NCI-H226 (cell line): ENCODE measurements around the gene UBE2L5.
"Not testable (repeated sequence)": the region's sequence is repeated elsewhere in the genome, so short reads cannot be mapped to it uniquely, and the experiment has no call there.

ENCODE experiments used
- DNase-seq: peaks from one replicate; pipeline ENCODE4 v3.0.0-alpha.2; 2015

Gene UBE2L5

DNA sequence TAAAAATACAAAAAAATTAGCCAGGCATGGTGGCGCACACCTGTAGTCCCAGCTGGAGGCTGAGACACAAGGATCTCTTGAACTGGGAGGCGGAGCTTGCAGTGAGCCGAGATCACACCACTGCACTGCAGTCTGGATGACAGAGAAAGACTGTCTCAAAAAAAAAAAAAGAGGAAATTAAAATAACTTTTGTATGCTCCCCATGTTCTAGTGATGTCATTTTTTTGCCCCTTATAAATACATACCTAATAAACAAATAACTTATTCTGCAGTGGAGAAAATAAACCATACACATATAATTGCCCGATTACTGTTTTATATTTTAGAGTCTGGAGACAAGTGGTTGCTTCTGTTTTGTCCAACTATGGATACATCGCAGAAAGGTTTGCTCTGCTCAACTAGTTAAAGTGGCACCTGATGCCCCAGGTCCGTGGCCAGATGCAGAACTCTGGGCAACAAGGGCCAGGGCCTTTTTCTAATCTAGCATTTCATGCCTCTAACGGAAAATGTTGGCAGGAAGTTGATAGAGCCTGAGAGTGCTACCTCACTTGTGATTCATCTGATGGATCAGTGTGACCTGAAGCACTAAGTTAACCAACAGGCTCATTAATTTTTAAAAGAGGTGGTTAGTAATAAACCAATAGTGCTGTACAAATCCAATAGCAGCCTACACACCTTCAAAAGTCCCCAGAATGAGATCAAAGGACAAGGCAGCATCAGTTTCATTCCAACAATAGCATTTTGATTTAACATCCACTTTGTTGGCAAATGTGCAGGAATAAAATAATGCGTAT lies 18.8 kb downstream of the UBE2L5 start:
- no peak for DNase-seq

DNA sequence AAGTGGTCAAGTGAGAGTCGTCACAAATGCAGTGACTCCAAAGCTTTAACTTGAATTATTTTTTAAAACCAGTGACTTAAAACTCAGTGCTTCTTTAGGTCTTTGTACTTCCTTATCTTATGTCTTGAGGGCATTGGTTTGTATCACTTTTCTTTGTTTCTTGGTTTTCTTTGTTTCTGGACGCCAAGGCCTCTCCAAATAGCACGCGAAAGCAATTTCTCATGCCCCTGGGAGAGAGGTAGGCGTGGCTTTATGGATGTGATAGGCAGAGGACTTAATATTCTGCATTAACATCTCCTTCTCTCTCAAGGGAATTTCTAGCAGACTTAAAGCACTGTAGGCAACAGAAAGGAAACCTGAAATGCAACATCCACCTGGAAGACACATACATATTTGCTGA lies 20.6 kb downstream of the UBE2L5 start:
- no peak for DNase-seq

GRCh38 chr13:30443491-30443890 lies 21.2 kb downstream of the UBE2L5 start:
- not testable (repeated sequence) for DNase-seq

GRCh38 chr13:30443957-30444404 lies 21.7 kb downstream of the UBE2L5 start:
- DNase-seq, result no peak

DNA sequence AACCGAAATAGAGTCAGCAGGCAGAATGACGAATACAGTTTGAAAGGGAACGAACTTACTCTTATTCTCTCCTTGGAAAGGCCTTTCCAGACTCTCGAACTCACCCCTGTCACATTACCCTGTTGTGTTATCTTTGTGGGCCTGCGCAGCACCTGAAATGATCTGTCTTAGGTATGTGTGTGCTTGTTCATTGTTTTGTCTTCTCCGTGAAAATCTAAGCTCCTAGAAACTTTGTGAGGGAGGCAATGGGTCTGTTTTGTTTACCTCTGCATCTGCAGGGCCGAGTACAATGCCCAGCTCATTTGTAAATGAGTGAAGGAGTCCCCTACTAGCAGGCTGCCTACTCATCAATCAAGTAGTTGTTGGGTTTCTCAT lies 23.8 kb downstream of the UBE2L5 start:
- no peak for DNase-seq

DNA sequence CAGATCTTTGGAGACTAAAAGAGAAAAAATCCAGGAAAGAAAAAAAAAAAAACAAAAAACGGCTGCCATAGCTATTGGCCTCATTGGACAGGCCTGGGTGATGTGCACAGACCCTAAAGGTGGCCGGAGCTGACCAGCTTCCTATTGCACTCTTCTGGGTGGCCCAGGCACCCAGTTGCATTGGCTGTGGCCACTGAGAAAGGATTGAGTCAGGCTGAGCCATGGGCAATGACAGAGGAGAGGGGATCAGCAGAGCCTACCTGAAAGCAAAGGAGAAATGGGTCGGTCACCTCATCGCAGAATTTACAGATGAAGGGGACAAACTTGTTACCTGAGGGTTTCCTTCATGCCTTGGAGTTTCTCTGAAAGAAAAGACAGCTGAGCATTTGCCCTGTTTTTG lies 26.1 kb downstream of the UBE2L5 start:
- no peak for DNase-seq

- no peak for DNase-seq
Observed at GRCh38 chr13:30450066-30450465, 27.8 kb downstream of the UBE2L5 start.

DNA sequence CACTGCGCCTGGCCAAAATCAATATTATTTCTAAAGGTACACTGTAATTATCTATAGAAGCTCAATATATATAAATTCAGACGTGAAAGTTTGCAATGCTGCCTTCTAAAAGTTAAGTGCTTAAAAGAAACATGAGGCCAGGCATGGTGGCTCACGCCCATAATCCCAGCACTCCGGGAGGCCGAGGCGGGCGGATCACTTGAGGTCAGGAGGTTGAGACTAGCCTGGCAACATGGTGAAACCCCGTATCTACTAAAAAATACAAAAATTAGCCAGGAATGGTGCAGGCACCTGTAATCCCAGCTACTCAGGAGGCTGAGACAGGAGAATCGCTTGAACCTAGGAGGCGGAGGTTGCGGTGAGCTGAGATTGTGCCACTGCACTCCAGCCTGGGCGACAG lies 29.2 kb downstream of the UBE2L5 start:
- not testable (repeated sequence) for DNase-seq

DNA sequence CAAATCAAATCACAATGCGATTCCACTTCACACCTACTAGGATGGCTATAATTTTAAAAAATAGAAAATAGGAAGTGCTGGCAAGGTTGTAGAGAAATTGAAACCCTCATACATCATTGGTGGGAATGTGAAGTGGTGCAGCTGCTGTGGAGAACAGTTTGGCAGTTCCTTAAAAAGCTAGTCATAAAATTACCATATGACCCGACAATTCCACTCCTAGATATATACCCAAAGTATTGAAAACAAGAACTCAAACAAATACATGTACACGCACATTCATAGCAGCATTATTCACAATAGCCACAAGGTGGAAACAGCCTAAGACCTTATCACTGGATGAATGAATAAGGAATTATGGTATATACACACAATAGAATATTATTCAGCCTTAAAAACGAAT lies 31.4 kb downstream of the UBE2L5 start:
- DNase-seq, result no peak

DNA sequence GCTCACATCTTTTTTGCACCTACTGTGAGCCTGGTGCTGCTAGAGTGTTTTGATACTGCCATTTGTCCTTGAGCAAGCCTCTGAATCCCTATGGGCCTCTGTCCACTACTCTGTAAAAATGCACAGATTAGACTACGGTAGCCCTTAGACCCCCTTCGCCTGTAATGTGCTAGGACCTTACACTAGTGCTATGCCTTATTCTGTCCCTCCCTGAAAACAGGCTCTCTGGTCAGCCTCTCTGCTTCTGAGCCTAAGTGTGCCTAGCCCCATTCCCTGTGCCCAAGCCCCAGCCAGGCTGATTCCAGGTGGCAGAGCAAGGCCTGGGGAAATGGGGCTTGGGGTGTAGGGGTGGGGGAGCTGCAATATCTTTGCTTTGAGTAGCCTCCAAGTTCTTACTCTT lies 32.7 kb downstream of the UBE2L5 start:
- DNase-seq, result no peak

DNA sequence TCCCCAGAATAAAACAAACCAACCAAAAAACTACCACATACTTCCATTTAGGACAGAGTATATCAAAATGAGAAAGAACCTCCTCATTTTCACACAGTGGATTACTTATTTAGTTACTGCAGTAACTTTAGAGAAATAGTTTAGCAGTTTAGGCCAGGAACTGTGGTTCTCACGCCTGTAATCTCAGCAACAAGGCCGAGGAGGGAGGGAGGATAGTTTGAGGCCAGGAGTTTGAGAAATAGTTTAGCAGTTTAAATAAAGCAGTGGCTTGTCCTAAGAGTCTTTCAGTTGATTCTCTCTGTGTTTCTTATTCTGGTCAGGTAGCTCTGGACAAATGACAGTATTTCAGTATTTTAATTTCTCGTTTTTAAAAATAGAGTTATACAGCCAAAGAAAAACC lies 34.0 kb downstream of the UBE2L5 start:
- no peak for DNase-seq

DNA sequence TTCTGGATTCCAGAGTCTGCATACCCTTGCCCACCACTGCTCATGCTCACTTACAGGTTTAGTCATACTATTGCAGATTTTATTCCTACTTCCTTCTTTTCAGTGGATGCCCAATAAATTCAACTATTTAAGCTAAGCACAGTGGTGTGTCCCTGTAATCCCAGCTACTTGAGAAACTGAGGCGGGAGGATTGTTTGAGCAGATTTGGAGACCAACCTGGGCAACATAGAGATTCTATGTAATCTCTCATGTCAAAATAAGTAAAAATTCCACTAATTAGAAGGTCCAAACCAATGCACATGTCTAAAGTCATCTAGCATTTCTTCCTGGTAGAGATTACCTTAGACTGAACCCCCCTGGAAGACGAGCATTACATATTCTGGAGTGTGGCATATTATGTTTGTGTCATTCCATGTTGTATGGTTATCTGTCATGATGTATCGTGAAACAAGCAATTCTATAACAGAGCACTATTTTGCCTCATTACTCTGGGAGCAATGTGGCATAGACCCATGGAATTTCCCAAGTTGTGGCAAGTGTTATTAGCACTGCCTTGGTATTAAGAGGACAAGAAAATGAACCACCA lies 35.1 kb downstream of the UBE2L5 start:
- no peak for DNase-seq

GRCh38 chr13:30461279-30462066 lies 39.2 kb downstream of the UBE2L5 start:
- DNase-seq, result not testable (repeated sequence)

DNA sequence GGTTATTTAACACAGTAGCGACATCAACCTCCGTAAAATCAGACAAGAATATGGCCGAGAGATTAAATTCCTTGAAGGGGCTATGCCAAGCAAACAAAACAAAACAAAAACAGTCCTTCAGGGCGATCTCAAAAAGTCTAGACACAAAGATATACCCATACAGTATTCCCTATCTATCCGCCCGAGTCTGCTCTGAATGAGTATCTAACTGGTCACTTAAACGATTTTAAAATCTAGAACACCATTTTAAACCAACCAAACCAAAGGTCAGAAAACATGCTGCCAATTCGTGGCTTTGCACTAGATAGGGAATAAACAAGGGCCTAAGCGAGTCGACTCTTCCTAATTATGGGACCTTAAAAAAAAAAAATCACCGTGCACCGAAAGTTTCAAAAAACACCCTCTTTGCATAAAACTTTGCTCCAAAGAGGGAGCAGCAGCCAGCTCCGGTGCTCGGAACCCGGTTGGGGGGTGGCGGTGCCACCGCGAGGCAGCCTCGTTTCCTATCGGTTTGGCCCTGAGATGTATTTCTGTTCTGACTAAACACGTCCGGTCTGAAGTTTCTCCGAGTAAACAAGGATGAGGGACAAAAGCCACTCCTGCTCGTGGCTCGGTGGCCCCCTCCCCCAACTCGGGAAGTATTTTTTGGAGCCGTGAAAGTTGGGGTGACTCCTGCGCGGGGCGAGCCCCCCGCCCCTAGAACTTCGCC lies 41.6 kb downstream of the UBE2L5 start:
- no peak for DNase-seq

DNA sequence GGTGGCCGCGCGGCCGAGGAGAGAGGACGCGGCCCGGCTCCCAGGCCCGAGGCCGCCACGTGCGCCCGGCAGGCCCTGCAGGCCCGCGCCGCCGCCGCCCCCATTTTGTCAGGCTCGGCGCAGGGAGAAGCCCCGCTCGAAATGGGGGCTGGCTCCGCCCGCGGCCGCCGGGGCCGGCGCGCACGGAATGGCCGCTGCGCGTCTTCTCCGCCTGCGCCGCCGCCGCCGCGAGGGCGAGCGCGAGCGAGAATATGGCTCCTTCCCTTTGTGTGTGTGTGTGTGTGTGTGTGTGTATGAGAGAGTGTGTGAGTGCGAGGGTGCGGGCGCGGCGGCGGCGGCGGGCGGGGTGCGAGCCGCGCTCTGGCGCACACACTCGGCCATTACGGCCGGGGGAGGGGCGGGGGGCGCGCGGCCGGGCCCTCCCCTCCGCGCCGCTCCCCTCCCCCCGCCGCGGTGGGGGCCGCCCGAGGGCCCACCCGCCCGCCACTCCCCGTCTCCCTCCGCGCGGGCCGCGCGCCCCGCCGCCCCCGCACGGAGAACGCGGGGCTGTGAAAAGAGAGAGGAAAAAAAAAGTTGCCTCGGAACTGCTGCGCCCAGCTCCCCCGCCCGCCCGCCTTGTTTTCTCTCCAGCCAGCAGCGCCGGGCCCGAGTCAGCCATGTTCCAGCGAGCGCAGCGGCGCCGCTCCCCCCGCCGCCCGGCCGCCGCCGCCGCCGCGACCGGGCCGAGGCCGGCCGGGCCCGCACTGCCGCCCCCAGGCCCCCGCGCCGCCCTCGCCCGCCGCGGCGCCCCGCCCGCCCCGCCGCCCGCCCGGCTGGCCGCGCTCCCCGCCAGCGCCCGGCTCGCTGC lies 42.4 kb downstream of the UBE2L5 start:
- peak; percentile 69 for DNase-seq

DNA sequence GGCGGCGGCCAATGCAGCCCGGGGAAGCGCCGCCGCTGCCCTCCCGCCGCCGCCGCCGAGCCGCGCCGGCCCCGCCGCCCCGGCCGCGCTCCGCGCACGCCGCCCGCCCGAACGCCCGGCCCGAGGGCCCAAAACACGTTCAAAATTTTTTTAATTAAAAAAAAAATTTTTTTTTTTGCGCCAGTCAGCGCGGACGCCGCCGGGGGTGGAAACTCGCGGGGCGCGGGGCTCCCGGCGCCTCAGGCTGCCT lies 43.0 kb downstream of the UBE2L5 start:
- no peak for DNase-seq

GRCh38 chr13:30465593-30466357 lies 43.5 kb downstream of the UBE2L5 start, which contains the start of gene HMGB1:
Gene HMGB1 (minus strand): TSS chr13:30465936. CDS start chr13:30463680, 2,256 bp downstream.
- DNase-seq, result peak; percentile 94

DNA sequence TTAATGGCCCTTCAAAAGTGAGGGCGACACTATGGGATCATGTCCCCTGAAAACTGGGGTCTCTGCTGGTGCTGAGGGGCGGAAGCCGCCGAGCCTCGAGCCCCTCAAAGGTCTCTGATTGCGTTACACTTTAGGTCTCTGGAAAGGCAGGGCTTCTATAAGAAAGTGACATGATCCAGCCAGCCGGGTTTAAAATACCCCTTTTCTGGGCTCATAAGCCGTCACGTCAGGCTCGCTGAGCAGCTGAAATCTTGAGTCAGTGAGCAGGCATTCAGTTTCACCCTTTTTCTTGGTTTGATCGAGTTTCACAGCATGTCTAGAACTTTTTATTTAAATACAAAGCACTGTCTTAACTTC lies 44.0 kb downstream of the UBE2L5 start:
- DNase-seq, result no peak

- no peak for DNase-seq
Observed at GRCh38 chr13:30466841-30467252, 44.6 kb downstream of the UBE2L5 start.

GRCh38 chr13:30473675-30474074 lies 51.4 kb downstream of the UBE2L5 start:
- DNase-seq, result no peak

DNA sequence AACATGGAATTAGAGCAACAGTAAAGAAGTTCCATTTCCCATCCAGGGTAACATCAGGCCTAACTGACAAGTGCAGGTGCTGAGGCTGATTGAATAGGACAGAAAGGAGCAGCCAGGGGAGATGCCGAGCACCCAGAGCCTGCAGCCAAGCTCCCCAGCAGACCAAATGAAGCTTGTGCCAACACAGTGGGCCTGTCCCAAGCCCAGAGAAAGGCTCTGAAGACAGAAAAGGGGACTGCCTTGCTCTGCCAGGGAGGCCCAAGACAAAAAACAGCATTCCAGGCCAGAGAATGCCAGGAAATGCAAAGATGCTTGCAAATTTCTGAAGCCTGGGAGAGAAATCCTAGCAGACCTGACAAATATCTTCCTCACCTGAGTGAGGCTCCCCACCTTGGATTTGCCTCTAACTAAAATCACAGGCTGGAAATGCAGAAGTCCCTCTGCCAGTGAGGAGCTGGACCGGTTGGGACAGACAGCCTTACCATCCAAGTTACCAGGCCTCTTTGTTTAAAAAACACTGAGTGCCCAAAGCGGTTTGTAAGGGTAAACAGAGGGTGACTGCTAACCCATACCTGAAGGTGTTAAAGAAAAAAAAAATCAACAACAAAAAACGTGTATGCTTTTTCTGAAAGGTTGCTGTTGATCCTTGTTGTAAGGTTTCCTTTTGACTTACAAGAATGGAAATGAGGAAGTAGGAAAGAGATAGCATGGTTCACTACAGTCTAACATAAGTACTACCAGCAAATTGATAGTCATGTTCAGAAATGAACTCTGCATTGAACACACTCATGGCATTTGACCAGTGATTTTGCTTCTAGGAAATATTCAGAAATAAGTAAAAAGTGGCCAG lies 55.3 kb downstream of the UBE2L5 start:
- no peak for DNase-seq
